ENCODE results near the gene MAGEE1. TPM values are rescaled to one million over a fixed set of nuclear protein-coding genes. Genes with fewer than 3 reads are reported as not detected.

Gene MAGEE1
- 1 to 10 TPM; 2.3 to 5.9 TPM for total RNA-seq

GRCh38 chrX:76427560-76428242, at the start of gene MAGEE1:
MAGEE1 (plus strand) TSS chrX:76427710; CDS start chrX:76427931, 221 bp downstream.
- WGBS, 2 donors: 0% methylated on average over 9 to 29 of the region's 42 CpGs
- Histone ChIP-seq H3K4me1 (peaks cover 5% of the 10 kb centered on the region), H3K27ac (peak within 1 kb of the TSS in 3 of 4 donors; percentile 22 to 69 (median 62)), H3K4me3 (peak within 1 kb of the TSS; percentile 31 to 56), H3K36me3 (replicated peaks in 1 of 2; ENCODE audit: insufficient read depth in 1 of 2, low read depth in 2 of 2) (no peaks in the 10 kb centered on the region), H3K9me3 (no peaks in the 10 kb centered on the region), H3K27me3 (no peaks in the 10 kb centered on the region)
- DNase-seq (peak; percentile 76 to 82 (median 78)), ATAC-seq (peak; percentile 94)
- TF ChIP-seq POLR2A (IDR thresholded peaks at IDR 0.05) (peak; percentile 16 to 60 (median 59)), CTCF (IDR thresholded peaks at IDR 0.05) (no peak)
- intact Hi-C loops (cut with DNase I): no loop called here

GRCh38 chrX:76398970-76399369, 28.5 kb upstream of the MAGEE1 start:
- Histone ChIP-seq H3K36me3 (replicated peaks in 1 of 2; ENCODE audit: insufficient read depth in 1 of 2, low read depth in 2 of 2) (no peaks in the 10 kb centered on the region), H3K27ac (no peak overlapping the region), H3K27me3 (no peaks in the 10 kb centered on the region), H3K4me3 (no peak overlapping the region), H3K9me3 (no peaks in the 10 kb centered on the region), H3K4me1 (no peaks in the 10 kb centered on the region)
- DNase-seq (no peak), ATAC-seq (no peak)
- intact Hi-C loops (cut with DNase I): no loop called here
- TF ChIP-seq POLR2A (IDR thresholded peaks at IDR 0.05) (no peak), CTCF (IDR thresholded peaks at IDR 0.05) (no peak)

GRCh38 chrX:76407795-76408194, 19.7 kb upstream of the MAGEE1 start:
- no peak overlapping the region for H3K4me3 ChIP-seq
- WGBS, 2 donors: 64 to 66% methylated on average over 2 of the region's 2 CpGs
- no peaks in the 10 kb centered on the region for H3K9me3 ChIP-seq
- H3K36me3 ChIP-seq (replicated peaks in 1 of 2; ENCODE audit: insufficient read depth in 1 of 2, low read depth in 2 of 2): no peaks in the 10 kb centered on the region
- DNase-seq (no peak), ATAC-seq (no peak)
- H3K4me1 ChIP-seq: no peaks in the 10 kb centered on the region
- H3K27me3 ChIP-seq: no peaks in the 10 kb centered on the region
- intact Hi-C loops (cut with DNase I): no loop called here
- H3K27ac ChIP-seq: no peak overlapping the region
- TF ChIP-seq POLR2A (IDR thresholded peaks at IDR 0.05): no peak
- no peak for TF ChIP-seq CTCF (IDR thresholded peaks at IDR 0.05)

- WGBS, 2 donors: 100% methylated on average over 1 of the region's 1 CpG
- no peak overlapping the region for H3K4me3 ChIP-seq
- TF ChIP-seq CTCF (IDR thresholded peaks at IDR 0.05) (peak in 2 of 7 experiments; percentile 5 to 16), POLR2A (IDR thresholded peaks at IDR 0.05) (no peak)
- no peaks in the 10 kb centered on the region for H3K9me3 ChIP-seq
- no peaks in the 10 kb centered on the region for H3K4me1 ChIP-seq
- no peak for DNase-seq
- intact Hi-C loops (cut with DNase I): no loop called here
- no peaks in the 10 kb centered on the region for H3K36me3 ChIP-seq (replicated peaks in 1 of 2; ENCODE audit: insufficient read depth in 1 of 2, low read depth in 2 of 2)
- ATAC-seq: no peak
- H3K27ac ChIP-seq: no peak overlapping the region
- H3K27me3 ChIP-seq: no peaks in the 10 kb centered on the region
Observed at GRCh38 chrX:76420237-76420636, 7.3 kb upstream of the MAGEE1 start.
